ENCODE results near the gene CCDC93.

DNA sequence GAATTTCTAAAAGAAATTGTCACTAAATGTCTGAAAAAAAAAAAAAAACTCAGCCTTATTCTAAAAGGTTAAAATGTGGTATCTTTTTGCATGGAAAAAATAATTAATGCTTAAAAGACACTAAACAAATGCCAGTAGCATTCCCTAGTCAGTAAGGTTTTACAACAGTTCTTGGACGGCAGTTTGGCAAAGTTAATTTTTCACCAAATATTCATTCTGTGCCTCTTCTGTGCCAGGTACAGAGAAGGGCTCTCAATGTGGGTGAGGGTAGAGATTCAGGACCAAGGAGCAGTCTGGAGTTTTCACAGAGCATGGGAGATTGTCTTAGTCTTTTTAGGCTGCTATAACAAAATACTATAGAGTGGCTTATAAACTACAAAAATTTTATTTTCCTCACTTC, 6.0 kb upstream of the CCDC93 start:
- TF ChIP-seq, protein P1, sequence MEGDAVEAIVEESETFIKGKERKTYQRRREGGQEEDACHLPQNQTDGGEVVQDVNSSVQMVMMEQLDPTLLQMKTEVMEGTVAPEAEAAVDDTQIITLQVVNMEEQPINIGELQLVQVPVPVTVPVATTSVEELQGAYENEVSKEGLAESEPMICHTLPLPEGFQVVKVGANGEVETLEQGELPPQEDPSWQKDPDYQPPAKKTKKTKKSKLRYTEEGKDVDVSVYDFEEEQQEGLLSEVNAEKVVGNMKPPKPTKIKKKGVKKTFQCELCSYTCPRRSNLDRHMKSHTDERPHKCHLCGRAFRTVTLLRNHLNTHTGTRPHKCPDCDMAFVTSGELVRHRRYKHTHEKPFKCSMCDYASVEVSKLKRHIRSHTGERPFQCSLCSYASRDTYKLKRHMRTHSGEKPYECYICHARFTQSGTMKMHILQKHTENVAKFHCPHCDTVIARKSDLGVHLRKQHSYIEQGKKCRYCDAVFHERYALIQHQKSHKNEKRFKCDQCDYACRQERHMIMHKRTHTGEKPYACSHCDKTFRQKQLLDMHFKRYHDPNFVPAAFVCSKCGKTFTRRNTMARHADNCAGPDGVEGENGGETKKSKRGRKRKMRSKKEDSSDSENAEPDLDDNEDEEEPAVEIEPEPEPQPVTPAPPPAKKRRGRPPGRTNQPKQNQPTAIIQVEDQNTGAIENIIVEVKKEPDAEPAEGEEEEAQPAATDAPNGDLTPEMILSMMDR (conservative IDR thresholded peaks at IDR 0.05; ENCODE audit: low read depth, low read length) = no peak
- TF ChIP-seq EZH2 (IDR thresholded peaks at IDR 0.05; ENCODE audit: borderline replicate concordance, low read depth, low read length, poor library complexity, severe bottlenecking) = no peak

Data from A673 (cell line).